GM12875 (cell line): ENCODE measurements around the gene SYT9.

Experiments
- H3K4me3 ChIP-seq: one replicate; pipeline ENCODE4 v1.5.1; 2011; ENCODE audit warnings: low read depth, low read length, control low read depth
- TF ChIP-seq, protein P1 (sequence below): IDR thresholded peaks from 2 replicates; pipeline ENCODE4 v1.5.1; 2011; ENCODE audit warnings: low read depth, mild to moderate bottlenecking, control low read depth, inconsistent platforms, low read length, moderate library complexity, borderline replicate concordance; ENCODE audit not compliant: insufficient read depth

Gene SYT9

DNA sequence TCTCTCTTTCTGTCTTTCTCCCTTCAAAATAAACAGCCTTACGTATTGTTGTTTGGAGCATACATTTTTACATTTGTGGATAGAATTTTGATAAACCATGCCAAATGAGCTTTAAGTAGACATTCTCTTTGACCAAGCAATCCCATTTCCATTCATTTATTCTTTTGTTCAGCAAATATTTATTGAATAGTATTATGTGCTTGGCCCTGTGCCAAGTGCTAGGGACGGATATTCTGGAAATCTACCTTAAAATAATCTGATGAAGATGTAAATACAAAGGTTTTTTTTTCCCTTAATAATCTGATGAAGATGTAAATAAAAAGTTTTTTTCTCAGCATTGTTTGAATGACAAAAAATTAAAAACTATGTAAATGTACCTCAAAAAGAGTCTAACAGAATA is 235.7 kb downstream of the SYT9 start:
- H3K4me3 ChIP-seq = no peak overlapping the region
- TF ChIP-seq, protein P1, sequence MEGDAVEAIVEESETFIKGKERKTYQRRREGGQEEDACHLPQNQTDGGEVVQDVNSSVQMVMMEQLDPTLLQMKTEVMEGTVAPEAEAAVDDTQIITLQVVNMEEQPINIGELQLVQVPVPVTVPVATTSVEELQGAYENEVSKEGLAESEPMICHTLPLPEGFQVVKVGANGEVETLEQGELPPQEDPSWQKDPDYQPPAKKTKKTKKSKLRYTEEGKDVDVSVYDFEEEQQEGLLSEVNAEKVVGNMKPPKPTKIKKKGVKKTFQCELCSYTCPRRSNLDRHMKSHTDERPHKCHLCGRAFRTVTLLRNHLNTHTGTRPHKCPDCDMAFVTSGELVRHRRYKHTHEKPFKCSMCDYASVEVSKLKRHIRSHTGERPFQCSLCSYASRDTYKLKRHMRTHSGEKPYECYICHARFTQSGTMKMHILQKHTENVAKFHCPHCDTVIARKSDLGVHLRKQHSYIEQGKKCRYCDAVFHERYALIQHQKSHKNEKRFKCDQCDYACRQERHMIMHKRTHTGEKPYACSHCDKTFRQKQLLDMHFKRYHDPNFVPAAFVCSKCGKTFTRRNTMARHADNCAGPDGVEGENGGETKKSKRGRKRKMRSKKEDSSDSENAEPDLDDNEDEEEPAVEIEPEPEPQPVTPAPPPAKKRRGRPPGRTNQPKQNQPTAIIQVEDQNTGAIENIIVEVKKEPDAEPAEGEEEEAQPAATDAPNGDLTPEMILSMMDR = no peak

DNA sequence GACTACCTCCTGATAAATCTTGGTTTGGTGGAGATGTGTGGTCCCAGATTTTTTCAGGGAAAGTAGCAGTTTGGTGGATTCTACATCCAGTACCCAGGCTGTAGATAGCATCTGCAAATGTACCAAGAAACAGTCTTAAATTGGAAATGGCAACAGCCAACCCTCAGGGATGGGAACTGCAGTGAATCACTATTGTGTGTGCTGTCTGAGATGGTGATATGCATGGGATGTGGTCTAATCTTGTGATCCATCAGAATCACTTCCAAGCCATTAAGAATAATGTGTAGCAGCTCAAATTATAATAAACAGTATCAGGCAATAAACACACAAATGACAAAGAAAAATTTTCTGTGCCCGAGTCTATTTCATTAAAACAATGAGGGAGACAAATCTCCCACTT is 237.0 kb downstream of the SYT9 start:
- TF ChIP-seq, protein P1 = no peak

DNA sequence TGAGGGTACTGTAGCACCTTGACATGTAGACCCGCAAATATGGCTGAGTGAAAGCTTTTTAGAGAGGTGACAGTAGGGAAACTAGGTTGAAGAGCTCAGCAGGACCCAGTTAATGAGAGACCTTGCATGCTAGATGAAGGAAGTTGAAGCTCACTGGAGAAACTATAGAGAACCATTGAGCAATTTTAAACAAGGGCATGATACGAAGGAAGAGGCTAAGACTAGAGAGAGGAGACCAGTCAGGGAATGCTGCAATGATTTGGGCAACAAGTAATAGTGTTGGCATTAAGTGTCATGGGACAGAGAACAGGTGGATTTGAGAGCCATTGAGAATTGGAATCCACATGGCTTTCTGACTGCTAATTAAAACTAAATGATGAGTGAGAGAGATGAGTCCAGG is 237.7 kb downstream of the SYT9 start:
- no peak overlapping the region for H3K4me3 ChIP-seq

More for the DNA sequence above, 237.0 kb downstream of the SYT9 start:
- no peak overlapping the region for H3K4me3 ChIP-seq

DNA sequence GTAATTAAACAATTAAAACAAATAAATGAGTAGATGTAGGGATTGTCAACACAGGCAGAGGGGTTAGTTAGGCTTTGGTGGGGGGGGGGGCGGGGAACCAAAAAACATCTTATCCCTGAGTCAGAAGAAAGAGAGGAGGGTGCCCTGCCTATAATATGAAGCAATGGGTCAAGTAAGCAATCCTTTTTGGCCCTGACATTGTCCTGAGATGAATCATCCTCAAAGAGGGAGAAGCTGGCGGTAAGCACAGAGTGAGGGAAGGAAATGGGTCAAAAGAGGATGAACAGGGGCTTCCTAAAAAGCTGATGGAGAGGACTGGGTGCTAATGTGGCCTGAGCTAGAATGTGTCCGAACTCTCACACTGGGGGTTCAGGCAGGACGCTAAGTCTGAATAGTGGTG is 238.3 kb downstream of the SYT9 start:
- no peak overlapping the region for H3K4me3 ChIP-seq
- TF ChIP-seq, protein P1 = no peak

More for the DNA sequence above, 237.7 kb downstream of the SYT9 start:
- TF ChIP-seq, protein P1 = no peak

DNA sequence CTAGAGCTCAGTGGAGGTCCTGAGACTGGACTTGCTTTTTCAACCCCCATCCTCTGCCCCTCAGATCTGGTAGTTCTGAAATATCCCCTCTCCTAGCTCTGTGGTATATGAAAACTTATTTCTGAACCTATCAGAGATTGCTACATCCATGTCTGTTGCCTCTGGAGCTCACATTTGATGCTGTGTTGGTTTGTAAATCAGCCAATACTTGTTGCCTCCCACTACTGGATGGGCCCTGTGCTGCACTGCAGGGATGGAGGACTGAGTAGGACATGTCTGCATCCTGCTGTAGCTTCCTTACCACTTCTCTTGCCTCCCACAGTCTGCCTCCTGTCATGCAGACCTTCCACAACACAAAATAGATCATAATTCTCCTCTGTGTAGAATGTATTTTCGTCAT is 238.8 kb downstream of the SYT9 start:
- TF ChIP-seq, protein P1 = no peak

DNA sequence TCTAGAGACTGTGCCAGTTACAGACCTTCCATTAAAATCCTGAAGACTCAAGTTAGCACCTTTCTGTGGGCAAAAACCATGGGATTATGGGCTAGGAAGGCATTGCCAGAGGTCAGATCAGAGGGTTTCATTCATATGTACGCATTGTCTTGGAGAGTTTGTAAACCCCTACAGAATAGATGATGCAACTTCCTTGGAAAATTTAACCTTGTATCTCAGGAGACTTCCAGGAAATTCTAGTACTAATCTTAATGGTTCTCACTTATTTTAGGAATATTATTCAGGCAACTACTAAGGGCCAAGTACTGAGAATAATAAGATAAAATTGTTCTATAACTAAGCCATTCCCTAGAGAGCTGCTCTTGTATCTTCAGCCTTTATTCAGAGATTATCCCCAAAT is 240.5 kb downstream of the SYT9 start:
- H3K4me3 ChIP-seq = no peak overlapping the region
- TF ChIP-seq, protein P1 = no peak

More for the DNA sequence above, 238.8 kb downstream of the SYT9 start:
- H3K4me3 ChIP-seq = no peak overlapping the region

DNA sequence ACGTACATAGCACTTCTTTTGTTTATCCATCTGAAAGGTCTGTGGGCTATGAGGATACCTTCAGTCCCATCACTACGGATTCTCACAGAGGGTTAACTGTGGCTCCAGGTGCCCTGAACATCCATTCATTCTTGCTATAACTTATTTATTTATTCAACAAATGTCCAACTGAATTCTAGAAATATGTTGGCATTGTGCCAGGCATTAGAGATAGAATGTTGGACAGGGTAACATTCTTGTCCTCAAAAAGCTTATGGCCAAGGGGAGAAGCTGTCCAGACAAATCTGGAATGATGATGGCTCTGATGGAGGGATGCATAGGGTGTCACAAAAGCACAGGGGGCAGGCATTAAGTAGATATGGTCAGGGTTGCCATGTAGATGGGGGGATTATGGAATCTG is 242.0 kb downstream of the SYT9 start:
- no peak overlapping the region for H3K4me3 ChIP-seq
- TF ChIP-seq, protein P1 = no peak
